Muscle layer of colon (tissue), 2 donors: Measurements from ENCODE around the gene SYVN1.
A peak's percentile ranks its signal among the peaks of the same experiment; 100 is the strongest.

ENCODE experiments used
- H3K27ac ChIP-seq: one replicate; pipeline ENCODE4 v1.7.0; 2013; ENCODE audit warnings: low read depth, mild to moderate bottlenecking, low read length, moderate library complexity
- H3K27me3 ChIP-seq, 2 donors: one replicate each; pipeline ENCODE4 v1.7.0; 2013; ENCODE audit warnings: low read length in 2 of 2, mild to moderate bottlenecking in 2 of 2; ENCODE audit not compliant: insufficient read depth in 2 of 2, control insufficient read depth in 1 of 2
- H3K36me3 ChIP-seq: one replicate; pipeline ENCODE4 v1.7.0; 2013; ENCODE audit warnings: mild to moderate bottlenecking, low read length; ENCODE audit not compliant: insufficient read depth
- H3K4me1 ChIP-seq: one replicate; pipeline ENCODE4 v1.7.0; 2013; ENCODE audit warnings: mild to moderate bottlenecking, low read length; ENCODE audit not compliant: insufficient read depth
- H3K4me3 ChIP-seq, 2 donors: one replicate each; pipeline ENCODE4 v1.7.0; 2013; ENCODE audit warnings: low read length in 2 of 2, low read depth in 1 of 2, mild to moderate bottlenecking in 1 of 2, moderate library complexity in 1 of 2
- H3K9ac ChIP-seq: one replicate; pipeline ENCODE4 v1.7.0; 2013; ENCODE audit warnings: low read length
- H3K9me3 ChIP-seq: one replicate; pipeline ENCODE4 v1.7.0; 2013; ENCODE audit warnings: mild to moderate bottlenecking, low read length
- donor health status: abdominal sarcoma.
- donor health status: Adenocarcinoma of cecum.

Gene SYVN1

DNA sequence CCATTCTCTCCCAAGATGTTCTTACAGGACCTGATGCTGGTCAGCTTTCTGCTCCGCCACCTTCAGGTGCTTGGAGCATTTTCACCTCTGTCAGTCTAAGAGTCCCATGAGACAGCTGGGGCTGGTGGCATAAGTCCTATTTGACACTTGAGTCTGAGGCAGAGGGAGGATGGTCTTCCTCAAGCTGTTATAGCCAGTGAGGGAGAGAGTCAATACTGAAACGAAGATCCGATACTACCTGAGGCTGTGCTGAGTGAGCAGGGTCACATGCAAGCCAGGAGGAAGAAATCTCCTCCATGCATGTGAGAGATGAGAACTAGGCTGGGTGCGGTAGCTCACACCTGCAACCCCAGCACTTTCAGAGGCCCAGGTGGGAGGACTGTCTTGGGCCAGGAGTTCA is 44.7 kb downstream of the SYVN1 start:
- Histone ChIP-seq H3K9ac (no peak overlapping the region), H3K4me1 (peaks cover 10% of the 10 kb centered on the region), H3K4me3 (no peak overlapping the region), H3K27me3 (no peaks in the 10 kb centered on the region), H3K9me3 (no peaks in the 10 kb centered on the region), H3K27ac (no peak overlapping the region), H3K36me3 (peaks cover 31% of the 10 kb centered on the region)

GRCh38 chr11:65087827-65088226 is 46.5 kb downstream of the SYVN1 start:
- peaks cover 31% of the 10 kb centered on the region for H3K36me3 ChIP-seq
- H3K4me1 ChIP-seq: peaks cover 18% of the 10 kb centered on the region
- H3K4me3 ChIP-seq: no peak overlapping the region
- H3K9ac ChIP-seq: no peak overlapping the region
- no peaks in the 10 kb centered on the region for H3K27me3 ChIP-seq
- no peaks in the 10 kb centered on the region for H3K9me3 ChIP-seq
- H3K27ac ChIP-seq: no peak overlapping the region

DNA sequence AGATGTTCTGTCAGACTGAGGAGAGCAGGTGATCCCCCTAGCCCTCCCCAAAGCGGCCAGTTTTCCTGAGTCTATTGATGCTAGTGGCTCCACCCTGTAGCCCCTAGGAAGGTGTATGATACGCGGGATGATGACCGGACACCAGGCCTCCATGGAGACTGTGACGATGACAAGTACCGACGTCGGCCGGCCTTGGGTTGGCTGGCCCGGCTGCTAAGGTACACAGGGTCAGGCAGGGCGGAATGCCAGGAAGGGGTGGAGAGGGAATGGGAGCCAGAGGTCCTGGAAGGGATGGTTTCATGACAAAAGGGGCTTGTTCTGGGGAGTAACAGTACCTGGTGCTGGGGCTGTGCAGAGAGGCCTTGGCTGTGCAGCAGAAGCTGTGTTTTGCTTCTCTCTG is 47.1 kb downstream of the SYVN1 start:
- peaks cover 18% of the 10 kb centered on the region for H3K4me1 ChIP-seq
- H3K27ac ChIP-seq: no peak overlapping the region
- H3K4me3 ChIP-seq: no peak overlapping the region
- H3K36me3 ChIP-seq: peaks cover 31% of the 10 kb centered on the region
- H3K9ac ChIP-seq: no peak overlapping the region
- H3K9me3 ChIP-seq: no peaks in the 10 kb centered on the region
- no peaks in the 10 kb centered on the region for H3K27me3 ChIP-seq

DNA sequence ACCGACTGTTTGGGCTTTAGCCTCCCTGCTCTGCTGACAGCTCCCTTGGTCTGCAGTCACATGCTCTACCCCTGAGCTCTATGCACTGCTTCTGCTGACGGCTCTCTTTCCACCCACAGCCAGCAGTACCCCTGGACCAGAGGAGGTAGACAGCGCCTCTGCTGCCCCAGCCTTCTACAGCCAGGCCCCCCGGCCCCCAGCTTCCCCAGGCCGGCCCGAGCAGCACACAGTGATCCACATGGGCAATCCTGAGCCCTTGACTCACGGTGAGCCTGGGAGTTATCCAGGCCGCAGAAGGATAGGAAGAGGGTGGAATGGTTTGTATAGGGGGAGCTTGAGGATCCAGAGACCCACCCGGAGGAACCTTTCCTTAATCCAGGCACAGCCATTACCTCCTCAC is 47.5 kb downstream of the SYVN1 start:
- no peaks in the 10 kb centered on the region for H3K9me3 ChIP-seq
- H3K27me3 ChIP-seq: no peaks in the 10 kb centered on the region
- no peak overlapping the region for H3K27ac ChIP-seq
- H3K9ac ChIP-seq: no peak overlapping the region
- H3K4me1 ChIP-seq: peaks cover 18% of the 10 kb centered on the region
- peaks cover 31% of the 10 kb centered on the region for H3K36me3 ChIP-seq
- H3K4me3 ChIP-seq: no peak overlapping the region

DNA sequence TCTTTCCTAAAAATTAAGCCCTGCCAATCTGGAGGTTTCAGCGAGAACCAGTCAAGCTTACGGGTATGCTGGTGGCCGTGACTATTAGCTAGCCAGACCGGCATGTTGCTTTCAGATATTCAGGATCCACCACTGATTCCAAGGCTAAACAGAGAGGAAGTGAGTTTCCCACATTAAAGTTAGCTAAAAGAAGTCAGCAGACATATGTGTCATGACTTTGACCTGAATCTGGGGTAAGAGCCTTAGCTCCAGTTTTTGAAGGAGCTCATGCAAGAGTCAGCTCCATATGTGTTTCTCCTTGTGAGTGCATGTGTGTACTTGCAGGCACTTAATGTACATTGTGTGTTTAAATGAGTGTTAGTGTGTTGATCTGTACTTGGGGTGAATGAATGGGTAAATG is 48.9 kb downstream of the SYVN1 start:
- Histone ChIP-seq H3K27ac (no peak overlapping the region), H3K4me1 (peaks cover 18% of the 10 kb centered on the region), H3K4me3 (no peak overlapping the region), H3K9me3 (no peaks in the 10 kb centered on the region), H3K27me3 (no peaks in the 10 kb centered on the region), H3K36me3 (peaks cover 31% of the 10 kb centered on the region), H3K9ac (no peak overlapping the region)

DNA sequence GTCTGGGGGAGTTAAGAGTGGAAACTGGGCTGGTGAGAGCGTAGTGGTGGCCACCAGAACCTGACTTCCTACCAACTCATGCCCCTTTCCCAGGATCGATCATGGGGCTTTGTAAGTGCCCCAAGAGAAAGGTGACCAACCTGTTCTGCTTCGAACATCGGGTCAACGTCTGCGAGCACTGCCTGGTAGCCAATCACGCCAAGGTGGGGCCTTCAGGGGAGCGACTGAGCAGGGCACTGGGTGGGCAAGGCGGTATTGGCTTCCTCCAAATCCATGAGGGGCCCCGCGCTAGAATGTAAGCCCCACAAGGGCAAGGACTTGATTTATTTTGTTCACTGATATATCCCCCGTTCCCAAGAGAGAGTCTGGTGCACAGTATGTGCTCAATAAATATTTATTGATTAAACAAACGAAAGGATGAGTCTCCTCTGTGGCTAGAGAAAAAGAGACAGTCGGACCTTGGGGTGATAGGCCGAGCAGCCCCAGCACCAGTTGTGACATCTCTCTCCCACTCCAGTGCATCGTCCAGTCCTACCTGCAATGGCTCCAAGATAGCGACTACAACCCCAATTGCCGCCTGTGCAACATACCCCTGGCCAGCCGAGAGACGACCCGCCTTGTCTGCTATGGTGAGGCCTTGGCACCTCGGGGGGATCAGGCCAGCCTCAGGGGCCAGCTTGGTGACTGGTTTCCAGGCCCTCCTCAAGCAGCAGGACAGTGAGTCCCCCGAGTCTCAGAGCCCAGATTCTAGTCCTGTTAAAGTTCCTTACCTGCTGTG is 49.5 kb downstream of the SYVN1 start:
- peak overlapping the region; percentile 40 to 92 for H3K4me3 ChIP-seq
- H3K36me3 ChIP-seq: peaks cover 31% of the 10 kb centered on the region
- no peaks in the 10 kb centered on the region for H3K27me3 ChIP-seq
- peak overlapping the region; percentile 95 for H3K9ac ChIP-seq
- H3K4me1 ChIP-seq: peaks cover 18% of the 10 kb centered on the region
- H3K9me3 ChIP-seq: no peaks in the 10 kb centered on the region
- H3K27ac ChIP-seq: peak overlapping the region; percentile 97

- peak within 1 kb of the TSS; percentile 97 for H3K27ac ChIP-seq
- no peaks in the 10 kb centered on the region for H3K9me3 ChIP-seq
- H3K4me1 ChIP-seq: peaks cover 18% of the 10 kb centered on the region
- peak within 1 kb of the TSS; percentile 40 to 92 for H3K4me3 ChIP-seq
- no peaks in the 10 kb centered on the region for H3K27me3 ChIP-seq
- H3K9ac ChIP-seq: peak within 1 kb of the TSS; percentile 95
- peaks cover 31% of the 10 kb centered on the region for H3K36me3 ChIP-seq
These were observed 50.3 kb downstream of the SYVN1 start, which contains the start of the genes CDCA5 and ZFPL1 for GRCh38 chr11:65083834-65084597. Gene CDCA5, minus strand, starts transcription at chr11:65084040. Its CDS starts 62 bp downstream, at chr11:65083978. Gene ZFPL1, plus strand, starts transcription at chr11:65084222. Its CDS starts 477 bp downstream, at chr11:65084699.

GRCh38 chr11:65083134-65083833 is 51.0 kb downstream of the SYVN1 start:
- Histone ChIP-seq H3K9ac (no peak overlapping the region), H3K36me3 (peaks cover 31% of the 10 kb centered on the region), H3K4me1 (peaks cover 18% of the 10 kb centered on the region), H3K4me3 (peak overlapping the region; percentile 40 to 92), H3K27ac (peak overlapping the region; percentile 37), H3K27me3 (no peaks in the 10 kb centered on the region), H3K9me3 (no peaks in the 10 kb centered on the region)

- H3K36me3 ChIP-seq: no peaks in the 10 kb centered on the region
- H3K27ac ChIP-seq: no peak overlapping the region
- no peaks in the 10 kb centered on the region for H3K9me3 ChIP-seq
- H3K9ac ChIP-seq: no peak overlapping the region
- H3K4me3 ChIP-seq: no peak overlapping the region
- peaks cover 6% of the 10 kb centered on the region for H3K4me1 ChIP-seq
- H3K27me3 ChIP-seq: no peaks in the 10 kb centered on the region
These were observed 55.5 kb downstream of the SYVN1 start for GRCh38 chr11:65078786-65079342.

DNA sequence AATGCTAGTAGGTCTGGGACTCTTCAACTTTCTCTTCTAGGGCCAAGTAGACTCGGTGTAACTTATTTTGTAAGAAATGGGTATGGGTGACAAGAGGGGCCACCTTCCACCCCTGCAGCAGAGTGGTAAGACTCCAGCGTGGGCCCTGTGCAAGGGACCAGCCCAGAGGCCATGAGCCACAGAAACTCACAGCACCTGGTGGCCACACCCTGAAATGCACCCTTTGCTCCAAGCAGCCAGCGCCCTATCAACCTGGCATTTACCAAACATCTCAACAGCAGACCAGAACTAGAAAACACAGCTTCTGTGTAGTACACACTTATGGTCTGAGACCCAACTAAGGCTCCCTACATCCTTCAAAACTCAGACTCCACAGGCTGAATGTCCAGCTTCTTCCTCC is 56.2 kb downstream of the SYVN1 start:
- Histone ChIP-seq H3K9me3 (no peaks in the 10 kb centered on the region), H3K4me3 (no peak overlapping the region), H3K27me3 (no peaks in the 10 kb centered on the region), H3K36me3 (no peaks in the 10 kb centered on the region), H3K4me1 (peaks cover under 1% of the 10 kb centered on the region), H3K9ac (no peak overlapping the region), H3K27ac (no peak overlapping the region)

- Histone ChIP-seq H3K27me3 (no peaks in the 10 kb centered on the region), H3K36me3 (no peaks in the 10 kb centered on the region), H3K9ac (no peak overlapping the region)
These were observed 56.9 kb downstream of the SYVN1 start for GRCh38 chr11:65077451-65077850.

More at GRCh38 chr11:65077451-65077850, 56.9 kb downstream of the SYVN1 start:
- H3K9me3 ChIP-seq: no peaks in the 10 kb centered on the region
- no peaks in the 10 kb centered on the region for H3K4me1 ChIP-seq
- no peak overlapping the region for H3K27ac ChIP-seq
- no peak overlapping the region for H3K4me3 ChIP-seq
